NCI-H82 treated with DMSO at 0.1 percent for 48 hours (cell line): ENCODE data around the gene PITX1.

Experiments
- DNase-seq: peaks from one replicate; lab custom pipeline; 2025; ENCODE audit not compliant: unreplicated experiment; lab: John Stamatoyannopoulos, UW

The PITX1 gene

GRCh38 chr5:135030123-135030955, 3.7 kb downstream of the PITX1 start:
- DNase-seq = peak; percentile 28

DNA sequence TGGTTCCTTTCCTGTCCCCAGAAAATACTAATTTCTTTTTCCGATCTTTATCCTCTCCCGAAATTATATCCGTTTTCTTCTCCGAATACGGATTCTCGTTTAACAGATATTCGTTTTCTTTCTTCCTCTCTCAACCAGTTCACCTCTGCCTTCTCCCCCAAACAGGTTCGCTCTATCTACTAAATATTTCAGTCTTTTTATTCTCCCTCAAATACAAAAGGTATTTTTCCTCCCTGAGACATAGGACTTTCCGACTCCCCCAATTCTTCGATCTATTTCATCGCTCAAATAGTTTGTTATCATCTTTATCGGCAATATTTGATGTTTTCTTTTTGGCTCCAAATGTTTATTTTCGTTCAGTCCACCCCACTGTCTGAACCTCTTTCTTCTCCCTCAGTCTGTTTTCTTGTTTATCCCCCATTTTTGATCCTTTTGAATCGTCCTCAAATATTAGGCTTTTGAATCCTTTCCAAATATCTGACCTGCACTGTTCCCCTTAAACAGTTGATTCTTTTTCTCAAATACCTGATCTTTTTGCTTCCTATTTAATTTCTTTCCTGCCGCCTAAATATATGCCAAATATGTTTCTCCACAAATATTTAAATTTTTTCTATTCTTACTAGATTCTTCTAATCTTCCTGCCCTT, 4.4 kb downstream of the PITX1 start:
- DNase-seq = no peak

- DNase-seq = no peak
Observed at GRCh38 chr5:135028791-135029476, 5.1 kb downstream of the PITX1 start.

DNA sequence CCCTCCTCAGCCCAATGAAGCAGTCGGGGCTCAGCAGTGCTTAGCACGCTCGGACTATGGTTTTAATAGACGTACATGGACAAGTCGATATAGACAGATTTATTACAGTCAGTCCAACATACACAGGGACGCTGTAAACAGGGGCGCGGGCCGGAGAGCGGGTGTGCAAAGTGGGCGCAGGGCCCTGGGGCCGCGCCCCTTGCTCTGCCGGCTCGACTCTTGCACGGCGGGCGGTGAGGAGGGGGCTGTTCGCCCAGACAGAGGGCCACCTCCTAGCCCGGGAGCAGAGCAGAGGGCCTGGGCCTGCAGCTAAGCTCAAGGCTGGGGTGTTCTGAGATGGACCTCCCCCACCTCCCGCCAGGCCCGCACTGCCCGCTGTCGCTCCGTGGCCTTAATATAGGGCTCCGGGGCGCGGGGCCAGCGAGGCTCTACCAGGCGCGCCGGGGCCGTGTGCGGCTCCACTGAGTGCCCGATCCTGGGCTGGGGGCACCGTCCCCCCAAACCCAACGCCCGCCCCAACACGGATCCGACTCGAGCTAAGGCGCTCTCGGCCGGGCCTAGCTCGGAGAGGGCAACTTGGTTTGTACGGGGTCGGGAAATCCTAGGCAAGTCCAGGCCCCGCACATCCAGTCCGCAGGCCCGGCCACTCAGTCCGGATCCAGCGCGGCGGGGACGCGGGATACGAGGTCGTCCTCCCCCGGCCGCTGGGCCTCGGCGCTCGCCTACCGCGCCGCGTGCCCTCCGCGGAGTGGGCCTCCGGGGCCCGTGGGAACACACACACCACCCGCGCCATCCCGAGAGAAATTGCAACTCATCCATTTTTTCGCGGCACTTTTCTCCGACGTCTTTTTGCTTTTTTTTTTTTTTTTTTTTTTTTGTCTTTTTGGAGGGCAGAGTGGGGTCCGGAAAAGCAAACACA, 6.1 kb downstream of the PITX1 start:
- DNase-seq = no peak

GRCh38 chr5:135027266-135027696, 6.7 kb downstream of the PITX1 start:
- no peak for DNase-seq

DNA sequence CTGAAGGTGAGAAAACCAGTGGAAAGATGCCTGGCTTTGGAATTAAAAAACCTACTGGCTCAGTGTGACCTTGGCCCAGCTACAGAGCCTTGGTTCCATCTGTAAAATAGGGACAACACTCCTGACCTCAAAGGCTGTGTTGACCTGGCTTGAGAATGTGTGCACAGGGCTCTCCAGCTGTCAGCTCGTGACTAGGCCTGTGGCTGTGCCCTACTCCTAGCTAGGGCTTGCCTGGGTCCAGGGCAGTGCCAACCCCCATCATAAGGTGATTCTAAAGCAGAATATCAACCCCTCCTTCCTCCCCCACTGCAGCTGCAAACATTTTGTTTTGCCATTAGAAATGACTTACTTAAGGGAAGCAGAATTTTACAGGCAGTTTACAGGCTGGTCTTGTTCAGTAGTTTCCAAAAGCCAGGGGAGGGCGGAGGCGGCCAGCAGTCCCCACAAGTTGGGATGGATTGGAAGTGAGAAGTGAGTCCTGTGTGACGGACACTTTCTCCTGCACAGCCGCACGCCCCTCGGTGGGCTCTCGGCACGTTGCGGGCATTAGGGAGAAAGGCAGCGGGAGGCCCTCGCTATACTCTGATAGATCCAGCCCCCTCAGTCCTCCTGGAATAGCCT, 7.3 kb downstream of the PITX1 start:
- DNase-seq = no peak

DNA sequence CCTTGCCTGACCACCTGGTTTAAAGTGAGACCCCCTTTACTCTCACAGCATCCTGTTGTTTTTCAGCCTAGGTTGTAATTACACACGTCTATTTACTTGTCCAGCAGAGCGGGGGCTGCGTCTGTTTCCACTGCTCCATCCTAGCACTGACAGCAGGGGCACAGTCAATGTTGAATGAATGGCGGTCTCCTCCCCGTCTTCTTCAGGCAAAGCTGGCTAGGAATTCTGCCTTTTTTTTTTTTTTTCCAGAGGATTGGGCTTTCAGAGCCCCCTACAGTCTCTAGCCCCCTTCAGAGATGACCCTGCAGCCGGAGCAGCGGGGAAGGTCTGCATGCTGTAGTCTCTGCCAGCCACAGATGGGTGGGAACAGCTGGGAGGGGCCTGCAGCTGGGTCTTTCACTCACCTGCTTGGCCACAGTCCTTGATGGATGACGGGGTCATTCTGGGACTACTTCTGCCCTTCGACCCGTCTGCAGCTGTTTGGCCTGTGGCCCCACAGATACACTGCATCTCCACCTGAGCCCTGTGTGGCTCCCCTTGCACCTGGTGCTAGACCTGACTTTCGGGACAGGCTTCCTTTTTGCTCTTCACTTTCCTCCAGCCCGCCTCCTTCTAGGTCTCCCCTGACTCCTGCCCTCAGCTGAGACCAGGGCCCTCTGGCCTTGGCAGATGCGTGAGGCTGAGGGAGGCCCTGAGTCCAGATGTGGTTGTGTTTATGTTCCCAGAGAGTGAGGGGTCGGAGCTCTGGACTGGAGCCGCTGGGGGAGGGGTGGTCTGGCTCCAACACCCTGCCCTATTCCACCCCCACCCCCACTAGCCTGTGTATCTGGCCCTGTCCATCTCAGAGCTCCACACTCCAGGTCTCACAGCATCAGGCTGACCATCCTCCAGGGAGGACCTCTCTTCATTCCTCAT, 8.0 kb downstream of the PITX1 start:
- DNase-seq = no peak

DNA sequence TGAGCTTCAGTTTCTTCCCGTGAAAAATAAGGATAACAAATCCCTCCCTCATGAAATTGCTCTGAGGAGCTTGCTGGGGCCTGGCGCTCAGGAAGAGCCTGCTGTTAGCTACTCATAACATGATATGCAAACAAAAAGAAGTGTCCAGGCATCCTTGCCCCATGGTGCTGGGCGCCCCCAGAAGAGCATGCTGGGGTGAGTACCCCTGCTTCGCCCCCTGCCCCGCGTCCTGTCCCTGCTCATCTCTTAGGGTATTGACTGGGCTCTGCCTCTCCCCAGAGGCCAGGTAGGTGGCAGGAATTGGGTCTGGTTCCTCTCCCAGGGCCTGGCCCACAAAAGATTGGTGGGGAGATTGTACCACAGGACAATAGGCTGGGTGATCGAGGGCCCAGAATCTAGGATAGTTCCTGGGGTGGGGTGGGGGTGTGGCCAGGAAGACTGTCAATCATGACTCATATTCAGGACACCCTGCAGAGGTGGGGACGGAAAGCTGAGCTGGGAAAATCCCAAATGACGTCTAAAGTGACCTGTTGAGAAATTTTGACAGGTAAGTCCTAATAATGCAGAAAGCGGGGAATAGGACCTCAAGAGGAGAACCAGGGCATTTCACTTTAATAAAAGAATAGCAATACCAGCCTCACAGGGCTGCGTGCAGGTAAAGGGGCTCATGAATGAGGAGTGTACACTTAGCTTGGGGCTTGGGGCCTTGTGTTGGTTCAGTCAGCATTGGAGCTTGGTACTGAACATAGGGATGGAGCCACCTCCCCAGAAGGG, 8.9 kb downstream of the PITX1 start:
- no peak for DNase-seq

DNA sequence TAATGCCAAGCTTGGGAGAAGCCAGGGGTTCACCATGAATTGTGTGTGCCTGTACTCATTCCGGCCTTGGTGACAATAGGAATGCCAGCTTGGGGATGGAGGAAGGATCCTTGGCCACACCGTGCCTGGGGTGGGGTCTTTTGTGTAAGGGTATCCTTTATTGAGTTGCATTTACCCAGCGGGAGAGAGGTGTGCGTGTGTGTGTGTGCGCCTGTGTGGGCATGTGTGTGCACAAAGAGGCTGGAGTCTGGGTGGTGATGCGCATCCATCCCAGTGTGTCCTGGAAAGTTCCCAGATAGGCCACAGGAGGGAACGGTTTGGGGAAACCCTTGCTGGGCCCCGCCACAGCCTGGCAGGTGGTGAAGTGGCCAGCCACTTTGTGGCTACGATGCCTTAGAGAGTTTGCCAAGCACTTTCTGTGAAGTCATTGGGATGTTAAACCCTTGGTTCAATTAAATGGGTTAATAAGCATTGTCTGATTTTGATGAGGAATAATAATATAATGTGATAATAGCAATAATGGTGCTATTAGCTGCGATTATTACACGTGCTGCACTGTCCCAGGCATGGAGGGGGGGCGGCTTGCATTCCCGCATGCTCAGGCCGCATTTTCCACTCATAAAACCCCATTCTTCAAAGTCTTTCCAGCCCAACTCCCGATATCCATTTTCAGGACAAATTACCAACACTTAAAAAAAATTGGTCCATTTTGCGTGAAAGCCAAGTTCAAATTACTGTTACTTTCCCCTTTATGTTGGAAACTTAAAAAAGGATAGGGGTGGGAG, 13.7 kb downstream of the PITX1 start:
- DNase-seq = no peak

DNA sequence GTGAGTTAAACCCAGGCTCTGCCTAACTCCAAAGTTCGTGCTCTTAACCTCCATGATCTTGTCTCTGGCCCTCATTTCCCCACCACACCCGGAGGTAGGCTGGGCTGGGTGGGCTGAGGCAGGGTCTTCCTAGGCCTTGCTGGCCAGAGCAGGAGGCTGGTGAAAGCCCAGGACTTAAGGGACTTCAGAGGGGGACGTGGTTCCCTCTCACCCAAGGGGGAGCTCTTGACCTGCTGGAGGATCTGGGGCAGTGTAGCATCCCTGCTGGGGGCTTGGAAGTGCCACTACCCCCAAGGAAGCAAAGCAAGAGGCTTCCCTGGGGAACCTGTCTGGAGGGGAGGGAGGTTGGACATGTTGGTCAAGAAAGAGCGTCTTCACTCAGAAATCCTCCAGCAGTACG, 14.7 kb downstream of the PITX1 start:
- DNase-seq = no peak

DNA sequence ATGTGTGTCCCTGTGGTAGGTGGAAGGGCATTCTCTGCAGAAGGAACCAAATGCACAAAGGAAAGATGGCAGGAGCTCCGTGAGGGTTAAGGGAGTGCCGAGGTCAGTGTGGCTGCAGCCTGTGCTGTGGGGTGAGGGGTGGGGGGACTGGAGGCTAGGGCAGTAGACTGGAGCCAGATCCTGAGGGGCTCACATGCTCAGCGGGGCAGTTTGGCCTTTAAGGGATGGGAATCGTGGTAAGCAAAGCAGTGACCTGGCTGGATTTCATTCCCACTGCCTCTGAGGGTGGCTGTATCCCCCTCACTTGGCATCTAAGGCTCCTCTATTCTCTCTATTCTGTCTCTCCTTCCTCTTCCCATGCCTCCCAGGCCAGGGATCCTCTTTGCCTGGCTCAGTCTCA, 15.6 kb downstream of the PITX1 start:
- DNase-seq = no peak

- no peak for DNase-seq
Observed at GRCh38 chr5:135016861-135017290, 17.2 kb downstream of the PITX1 start.

GRCh38 chr5:135015942-135016341, 18.1 kb downstream of the PITX1 start:
- no peak for DNase-seq

DNA sequence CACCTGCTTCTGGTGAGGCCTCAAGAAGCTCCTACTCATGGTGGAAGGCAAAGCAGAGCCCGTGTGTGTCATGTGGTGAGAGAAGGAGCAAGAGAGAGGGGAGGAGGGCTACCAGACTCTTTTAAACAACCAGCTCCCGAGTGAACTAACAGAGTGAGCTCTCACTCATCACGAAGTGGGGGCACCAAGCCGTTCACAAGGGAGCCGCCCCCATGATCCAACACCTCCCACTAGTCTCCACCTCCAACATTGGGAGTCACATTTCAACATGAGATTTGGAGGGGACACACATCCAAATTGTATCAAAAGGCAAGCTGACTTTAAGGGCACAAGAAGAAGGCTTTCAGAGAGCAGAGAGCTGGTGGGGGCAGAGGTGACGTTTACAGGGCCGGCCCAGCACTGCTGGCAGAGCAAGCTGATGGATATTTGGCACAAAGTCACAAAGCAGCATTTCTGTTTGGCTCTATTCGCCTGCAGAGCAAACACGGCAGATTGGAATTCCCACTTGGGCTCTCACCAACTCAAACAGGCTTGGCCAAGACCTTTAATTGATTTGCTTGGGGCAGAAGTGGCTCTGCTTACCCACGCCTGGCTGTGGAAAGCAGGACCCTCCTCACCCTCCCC, 20.0 kb downstream of the PITX1 start:
- no peak for DNase-seq

GRCh38 chr5:135013445-135013844, 20.6 kb downstream of the PITX1 start:
- no peak for DNase-seq

DNA sequence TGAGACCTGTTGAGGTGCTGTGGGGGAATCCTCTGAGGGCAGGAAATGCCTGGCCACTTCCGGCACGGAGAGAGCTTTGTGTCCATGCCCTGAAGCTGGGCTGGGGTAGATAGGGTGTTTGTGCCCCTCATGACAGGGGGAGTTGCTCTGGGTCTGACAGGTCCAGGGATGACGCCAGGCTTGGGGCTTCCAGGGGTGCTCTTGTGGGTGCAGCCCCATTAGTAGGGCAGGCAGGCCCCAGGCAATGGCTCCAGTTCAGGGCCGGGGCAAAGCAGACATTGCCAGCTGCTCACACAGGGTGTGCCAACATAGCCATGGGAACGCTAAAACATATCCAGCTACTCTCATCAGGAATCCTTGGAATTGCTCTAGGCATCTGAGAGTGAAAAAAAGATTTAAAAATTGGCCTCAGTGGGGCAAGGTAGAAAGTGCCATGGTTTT, 21.1 kb downstream of the PITX1 start:
- no peak for DNase-seq

- DNase-seq = no peak
Observed at GRCh38 chr5:135012033-135012588, 21.9 kb downstream of the PITX1 start.
